ENCODE measurements around the gene ACTR5.

- TF ChIP-seq, protein P1, sequence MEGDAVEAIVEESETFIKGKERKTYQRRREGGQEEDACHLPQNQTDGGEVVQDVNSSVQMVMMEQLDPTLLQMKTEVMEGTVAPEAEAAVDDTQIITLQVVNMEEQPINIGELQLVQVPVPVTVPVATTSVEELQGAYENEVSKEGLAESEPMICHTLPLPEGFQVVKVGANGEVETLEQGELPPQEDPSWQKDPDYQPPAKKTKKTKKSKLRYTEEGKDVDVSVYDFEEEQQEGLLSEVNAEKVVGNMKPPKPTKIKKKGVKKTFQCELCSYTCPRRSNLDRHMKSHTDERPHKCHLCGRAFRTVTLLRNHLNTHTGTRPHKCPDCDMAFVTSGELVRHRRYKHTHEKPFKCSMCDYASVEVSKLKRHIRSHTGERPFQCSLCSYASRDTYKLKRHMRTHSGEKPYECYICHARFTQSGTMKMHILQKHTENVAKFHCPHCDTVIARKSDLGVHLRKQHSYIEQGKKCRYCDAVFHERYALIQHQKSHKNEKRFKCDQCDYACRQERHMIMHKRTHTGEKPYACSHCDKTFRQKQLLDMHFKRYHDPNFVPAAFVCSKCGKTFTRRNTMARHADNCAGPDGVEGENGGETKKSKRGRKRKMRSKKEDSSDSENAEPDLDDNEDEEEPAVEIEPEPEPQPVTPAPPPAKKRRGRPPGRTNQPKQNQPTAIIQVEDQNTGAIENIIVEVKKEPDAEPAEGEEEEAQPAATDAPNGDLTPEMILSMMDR (IDR thresholded peaks at IDR 0.05), result no peak
- TF ChIP-seq POLR2A (IDR thresholded peaks at IDR 0.05) (no peak), POLR2AphosphoS5 (IDR thresholded peaks at IDR 0.05) (no peak)
These were observed 3.8 kb downstream of the ACTR5 start for GRCh38 chr20:38752029-38752428.
